ENCODE measurements around the gene ADCY10. TPM values are rescaled to one million over a fixed set of nuclear protein-coding genes. Genes with fewer than 3 reads are reported as not detected.
A peak's percentile ranks its signal among the peaks of the same experiment; 100 is the strongest.

ADCY10 gene
- total and polyA plus RNA-seq, 2 of the 4 experiments (the other 2 are of a cell fraction): under 0.01 to 0.03 TPM

GRCh38 chr1:167821356-167821685 lies 92.6 kb downstream of the ADCY10 start:
- Histone ChIP-seq H2BK20ac (ENCODE audit: low read depth, low read length) (peak overlapping the region; percentile 100), H3K18ac (ENCODE audit: low read depth, low read length) (peak overlapping the region; percentile 50; the same call in 1 of the 2 replicates), H3K4ac (ENCODE audit: low read depth, low read length) (peak overlapping the region; percentile 96), H3K36me3 (ENCODE audit: control insufficient read depth, insufficient read depth, low read length) (no peaks in the 10 kb centered on the region), H3K4me2 (ENCODE audit: low read depth, low read length) (no peak overlapping the region), H3K23ac (ENCODE audit: low read depth, low read length) (peak overlapping the region; percentile 48; the same call in 1 of the 2 replicates), H3K79me1 (ENCODE audit: low read depth in 1 of 2, low read length in 2 of 2) (peaks cover 0 to 13% of the 10 kb centered on the region in 2 experiments; a peak in 2 of 4 replicates), H3K56ac (ENCODE audit: extremely low read depth, insufficient read depth, low read length) (no peak overlapping the region), H4K8ac (ENCODE audit: low read depth in 2 of 2, low read length in 2 of 2) (peak overlapping the region; percentile 6 to 77; a peak in 2 of 4 replicates), H3K9ac (ENCODE audit: low read depth, low read length) (no peak overlapping the region), H4K91ac (ENCODE audit: insufficient read depth, low read depth, low read length) (peak overlapping the region; percentile 89), H4K20me1 (ENCODE audit: insufficient read depth, low read length) (no peaks in the 10 kb centered on the region), H3K4me1 (ENCODE audit: control insufficient read depth, insufficient read depth, low read length) (peaks cover 13% of the 10 kb centered on the region), H3K9me3 (ENCODE audit: control insufficient read depth, insufficient read depth, low read length) (no peaks in the 10 kb centered on the region), H3K27me3 (ENCODE audit: control insufficient read depth, insufficient read depth, low read length) (no peaks in the 10 kb centered on the region), H2AFZ (replicated peaks; ENCODE audit: low read length, poor library complexity) (no peak overlapping the region), H2BK120ac (ENCODE audit: low read depth, low read length) (peak overlapping the region; percentile 98), H3K14ac (replicated peaks; ENCODE audit: low read depth, low read length) (peak overlapping the region; percentile 68), H2AK9ac (replicated peaks; ENCODE audit: low read depth, low read length, poor library complexity) (peak overlapping the region; percentile 25), H2BK15ac (ENCODE audit: low read depth, low read length) (peak overlapping the region; percentile 69), H2BK5ac (ENCODE audit: low read depth, low read length, poor library complexity, severe bottlenecking) (peak overlapping the region; percentile 73), H2AK5ac (ENCODE audit: low read depth, low read length) (peak overlapping the region; percentile 46), H3K27ac (ENCODE audit: insufficient read depth, low read length) (no peak overlapping the region), H3K9me1 (ENCODE audit: insufficient read depth, low read length) (peaks cover 24% of the 10 kb centered on the region), H4K5ac (ENCODE audit: low read depth, low read length) (no peak overlapping the region; the same call in 1 of the 2 replicates), H3K4me3 (ENCODE audit: insufficient read depth, low read depth, low read length) (no peak overlapping the region)
- POLR2A ChIA-PET (ENCODE audit: unreplicated experiment): interaction anchor here (1.0 kb wide), 1 partner anchor 116 kb away, joined by 3 read pairs; the partner anchor contains the start of gene MPC2
- CTCF ChIA-PET: interaction anchor here (0.6 kb wide), 1 partner anchor 1979 kb away, joined by 4 read pairs; no protein-coding TSS in a partner anchor
- in situ Hi-C loops (cut with MboI; ENCODE audit: low sequenced_read_pairs) (no loop called here), intact Hi-C loops (cut with micrococcal nuclease) (loop anchor here (5.0 kb wide), 1 partner anchor 116 kb away; the partner anchor contains the start of genes DCAF6 and MPC2), dilution Hi-C loops (cut with HindIII; ENCODE audit: low sequenced_read_pairs, unreplicated experiment) (no loop called here)
- BruUV-seq (replicated peaks): no TSS peak
- no peak for DNase-seq
- WGBS, 2 experiments (ENCODE audit: extremely low coverage in 2 of 2, insufficient read length in 1 of 2): 50% methylated on average over 1 of the region's 6 CpGs; no CpG with 5 or more reads in 1 of the 2 experiments
- no peak for ATAC-seq (ENCODE audit: low read depth)
- TF ChIP-seq MXI1 (IDR thresholded peaks at IDR 0.05; ENCODE audit: borderline replicate concordance, low read depth, low read length) (no peak), CTCF (conservative IDR thresholded peaks at IDR 0.05; ENCODE audit: low read depth, low read length) (no peak), NFE2L2 (IDR thresholded peaks at IDR 0.05; ENCODE audit: low read depth, low read length) (no peak), CEBPB (IDR thresholded peaks at IDR 0.05; ENCODE audit: low read depth, low read length) (no peak), SMC3 (IDR thresholded peaks at IDR 0.05; ENCODE audit: low read depth, low read length) (no peak), ELK1 (IDR thresholded peaks at IDR 0.05; ENCODE audit: borderline replicate concordance, low read depth, low read length) (no peak), RCOR1 (IDR thresholded peaks at IDR 0.05; ENCODE audit: insufficient replicate concordance, low read length) (no peak), FOS (IDR thresholded peaks at IDR 0.05; ENCODE audit: low read depth, low read length) (no peak), POLR2A (IDR thresholded peaks at IDR 0.05; ENCODE audit: low read depth, low read length) (no peak), MAFK (IDR thresholded peaks at IDR 0.05; ENCODE audit: low read depth, low read length) (no peak), CHD1 (IDR thresholded peaks at IDR 0.05; ENCODE audit: low read depth, low read length) (no peak)

All from IMR-90 (cell line).